BJ (cell line): ENCODE data around the gene C1orf115. TPM values are rescaled to one million over a fixed set of nuclear protein-coding genes. Genes with fewer than 3 reads are reported as not detected.

ENCODE experiments used
- CTCF ChIA-PET: fragments of 350-600 bp; formaldehyde crosslinking; extraction: SDS; loops from one replicate; lab custom pipeline; 2021; ENCODE audit warnings: antibody characterized with exemption, inconsistent platforms; lab: Yijun Ruan, JAX
- POLR2A ChIA-PET: fragments of 300-600 bp; sonication (Branson Sonifier 250); formaldehyde crosslinking; extraction: SDS; loops from one replicate; lab custom pipeline; 2021; ENCODE audit warnings: antibody characterized with exemption; lab: Charles Lee
- DNase-seq: peaks from one replicate; pipeline ENCODE4 v3.0.0-alpha.2; 2011; ENCODE audit warnings: low read depth
- H3K27me3 ChIP-seq: 2 replicates; pipeline ENCODE4 v1.6.0; 2011; ENCODE audit warnings: low read length; ENCODE audit not compliant: control insufficient read depth, insufficient read depth
- H3K36me3 ChIP-seq: 2 replicates; pipeline ENCODE4 v1.5.1; 2011; ENCODE audit warnings: low read length; ENCODE audit not compliant: control insufficient read depth, insufficient read depth
- H3K4me3 ChIP-seq: 2 replicates; pipeline ENCODE4 v1.5.1; 2011; ENCODE audit warnings: low read depth, mild to moderate bottlenecking, control low read depth, low read length
- CTCF ChIP-seq: IDR thresholded peaks from 2 replicates; pipeline ENCODE4 v1.5.1; 2011; ENCODE audit warnings: low read depth, mild to moderate bottlenecking, control low read depth, inconsistent platforms, low read length, moderate library complexity; ENCODE audit not compliant: insufficient read depth
- polyA plus RNA-seq: library from polyadenylated mRNA; depleted of rRNA; stranded (reverse); fragments of >200 nt; gene quantifications from 2 replicates; pipeline ENCODE4 v1.2.3, GENCODE V29; 2011; rRNA removed

C1orf115 gene
- polyA plus RNA-seq, 1 experiment, result 3.8 TPM

GRCh38 chr1:220748089-220748934 is 58.1 kb downstream of the C1orf115 start, which contains the start of gene MTARC2:
Gene MTARC2, plus strand, starts transcription at chr1:220748322. Its CDS starts 210 bp downstream, at chr1:220748532.
- H3K36me3 ChIP-seq, result no peaks in the 10 kb centered on the region
- H3K27me3 ChIP-seq, result no peaks in the 10 kb centered on the region
- TF ChIP-seq CTCF, result no peak
- ChIA-PET POLR2A (no interaction called here), CTCF (interaction anchor here (0.8 to 3.4 kb wide), 5 partner anchors 11 to 28 kb away, joined by 3 to 23 read pairs (median 10); no protein-coding TSS in a partner anchor)
- peak within 1 kb of the TSS; percentile 66 for H3K4me3 ChIP-seq
- peak; percentile 51 for DNase-seq

Other genes with a start within 250 kb of the C1orf115 start
- gene MARK1, start 162.2 kb upstream of the C1orf115 start, polyA plus RNA-seq, result 0.97 and 1.4 TPM in 2 replicates
- 5.7 and 6.1 TPM in 2 replicates for gene MTARC2, start 58.0 kb downstream of the C1orf115 start, polyA plus RNA-seq
- 0.72 and 1.0 TPM in 2 replicates for gene MTARC1, start 96.5 kb downstream of the C1orf115 start, polyA plus RNA-seq
- 3.3 and 4.2 TPM in 2 replicates for gene HLX, start 189.1 kb downstream of the C1orf115 start, polyA plus RNA-seq